ENCODE measurements around the gene GMPR. TPM values are rescaled to one million over a fixed set of nuclear protein-coding genes. Genes with fewer than 3 reads are reported as not detected.
"Not testable (repeated sequence)": the region's sequence is repeated elsewhere in the genome, so short reads cannot be mapped to it uniquely, and the experiment has no call there.

Gene GMPR
- total RNA-seq, 1 donor from 2014 or later: 35.2 TPM

- DNase-seq (ENCODE audit: low spot score): not testable (repeated sequence)
Observed at GRCh38 chr6:16225062-16225731, 13.2 kb upstream of the GMPR start.

- DNase-seq (ENCODE audit: low spot score): not testable (repeated sequence)
Observed at GRCh38 chr6:16226117-16227047, 12.0 kb upstream of the GMPR start.

- no peak for DNase-seq (ENCODE audit: low spot score)
Observed at GRCh38 chr6:16227048-16227562, 11.3 kb upstream of the GMPR start.

- no peak for DNase-seq (ENCODE audit: low spot score)
Observed at GRCh38 chr6:16227605-16228004, 10.8 kb upstream of the GMPR start.

- DNase-seq (ENCODE audit: low spot score): no peak
Observed at GRCh38 chr6:16228043-16228442, 10.3 kb upstream of the GMPR start.

- DNase-seq (ENCODE audit: low spot score): peak; percentile 34
Observed at GRCh38 chr6:16228709-16229665, 9.4 kb upstream of the GMPR start.

GRCh38 chr6:16229700-16230099 is 8.7 kb upstream of the GMPR start:
- DNase-seq (ENCODE audit: low spot score): peak; percentile 30

GRCh38 chr6:16230953-16231352 is 7.4 kb upstream of the GMPR start:
- DNase-seq (ENCODE audit: low spot score): no peak

GRCh38 chr6:16232086-16232485 is 6.3 kb upstream of the GMPR start:
- DNase-seq (ENCODE audit: low spot score): no peak

- DNase-seq (ENCODE audit: low spot score): peak; percentile 37
Observed at GRCh38 chr6:16236009-16236501, 2.3 kb upstream of the GMPR start.

GRCh38 chr6:16236631-16237199 is 1.7 kb upstream of the GMPR start:
- peak; percentile 75 for DNase-seq (ENCODE audit: low spot score)

GRCh38 chr6:16237242-16237641 is 1.1 kb upstream of the GMPR start:
- no peak for DNase-seq (ENCODE audit: low spot score)

- peak; percentile 54 for DNase-seq (ENCODE audit: low spot score)
Observed at GRCh38 chr6:16238963-16239797, 793 bp downstream of the GMPR start.

GRCh38 chr6:16239798-16240123 is 1.4 kb downstream of the GMPR start:
- no peak for DNase-seq (ENCODE audit: low spot score)

GRCh38 chr6:16240589-16241320 is 2.4 kb downstream of the GMPR start:
- peak; percentile 60 for DNase-seq (ENCODE audit: low spot score)

GRCh38 chr6:16241321-16241689 is 2.9 kb downstream of the GMPR start:
- no peak for DNase-seq (ENCODE audit: low spot score)

- no peak for DNase-seq (ENCODE audit: low spot score)
Observed at GRCh38 chr6:16243055-16243454, 4.7 kb downstream of the GMPR start.

- DNase-seq (ENCODE audit: low spot score): no peak
Observed at GRCh38 chr6:16243664-16244063, 5.3 kb downstream of the GMPR start.

- DNase-seq (ENCODE audit: low spot score): no peak
Observed at GRCh38 chr6:16244446-16244845, 6.1 kb downstream of the GMPR start.
